NCI-H1105 (cell line): ENCODE data around the gene ABL2.
"Not testable (repeated sequence)": the region's sequence is repeated elsewhere in the genome, so short reads cannot be mapped to it uniquely, and the experiment has no call there.

Experiments used
- DNase-seq: peaks from one replicate; lab custom pipeline; 2025; lab: John Stamatoyannopoulos, UW

Gene ABL2

GRCh38 chr1:179213317-179213716, 16.2 kb downstream of the ABL2 start:
- not testable (repeated sequence) for DNase-seq

GRCh38 chr1:179208681-179209477, 20.6 kb downstream of the ABL2 start:
- DNase-seq: no peak

- DNase-seq: no peak
These were observed 22.7 kb downstream of the ABL2 start for GRCh38 chr1:179206812-179207211.

GRCh38 chr1:179205284-179205683, 24.2 kb downstream of the ABL2 start:
- no peak for DNase-seq

GRCh38 chr1:179202161-179202560, 27.3 kb downstream of the ABL2 start:
- no peak for DNase-seq

GRCh38 chr1:179200586-179200985, 28.9 kb downstream of the ABL2 start:
- no peak for DNase-seq

- no peak for DNase-seq
These were observed 31.7 kb downstream of the ABL2 start for GRCh38 chr1:179197690-179198297.

- not testable (repeated sequence) for DNase-seq
These were observed 33.6 kb downstream of the ABL2 start for GRCh38 chr1:179195857-179196256.

- no peak for DNase-seq
These were observed 34.1 kb downstream of the ABL2 start for GRCh38 chr1:179195376-179195775.

GRCh38 chr1:179194068-179194537, 35.4 kb downstream of the ABL2 start:
- no peak for DNase-seq

GRCh38 chr1:179190861-179191260, 38.6 kb downstream of the ABL2 start:
- DNase-seq: no peak

- DNase-seq: no peak
These were observed 41.6 kb downstream of the ABL2 start for GRCh38 chr1:179187735-179188471.

GRCh38 chr1:179187043-179187442, 42.4 kb downstream of the ABL2 start:
- DNase-seq: no peak

GRCh38 chr1:179184403-179184802, 45.1 kb downstream of the ABL2 start:
- no peak for DNase-seq

- DNase-seq: no peak
These were observed 45.6 kb downstream of the ABL2 start for GRCh38 chr1:179183857-179184256.

- no peak for DNase-seq
These were observed 50.5 kb downstream of the ABL2 start for GRCh38 chr1:179178950-179179349.

- DNase-seq: no peak
These were observed 51.3 kb downstream of the ABL2 start for GRCh38 chr1:179178183-179178582.

- DNase-seq: no peak
These were observed 51.9 kb downstream of the ABL2 start for GRCh38 chr1:179177615-179178014.

- DNase-seq: no peak
These were observed 52.3 kb downstream of the ABL2 start for GRCh38 chr1:179177182-179177581.

- DNase-seq: no peak
These were observed 54.3 kb downstream of the ABL2 start for GRCh38 chr1:179175011-179175841.

- not testable (repeated sequence) for DNase-seq
These were observed 59.1 kb downstream of the ABL2 start for GRCh38 chr1:179170468-179170770.
